Transverse colon (tissue), 4 donors: Measurements from ENCODE around the gene RAP1GDS1. TPM values are rescaled to one million over a fixed set of nuclear protein-coding genes. Genes with fewer than 3 reads are reported as not detected.

ENCODE experiments used
- DNase-seq: peaks from one replicate; pipeline ENCODE4 v3.0.0-alpha.2; 2019
- H3K27ac ChIP-seq, 4 donors: fragments of 200-600 bp; sonication (generic); 2 replicates each; pipeline ENCODE4 v1.5.1; 2016 to 2018; ENCODE audit warnings: inconsistent platforms in 4 of 4
- H3K27me3 ChIP-seq: fragments of 200-600 bp; sonication (generic); 2 replicates; pipeline ENCODE4 v1.5.1; 2017; ENCODE audit warnings: inconsistent platforms
- H3K36me3 ChIP-seq, 4 donors: fragments of 200-600 bp; sonication (generic); 2 replicates each; pipeline ENCODE4 v1.5.1; 2017 to 2019; ENCODE audit warnings: inconsistent platforms in 4 of 4
- H3K4me1 ChIP-seq, 4 donors: fragments of 200-600 bp; sonication (generic); 2 replicates each; pipeline ENCODE4 v1.5.1; 2017 to 2020; ENCODE audit warnings: inconsistent platforms in 4 of 4
- H3K4me3 ChIP-seq, 4 donors: fragments of 200-600 bp; sonication (generic); 1 replicate in 1 of 4; 2 replicates in 3 of 4; pipeline versions ENCODE4 v1.5.1 to v1.6.1; 2017 to 2019; ENCODE audit warnings: inconsistent platforms in 4 of 4
- H3K9me3 ChIP-seq, 2 donors: fragments of 200-600 bp; sonication (generic); 2 replicates each; pipeline ENCODE4 v1.5.1; 2017 to 2019; ENCODE audit warnings: inconsistent platforms in 2 of 2
- CTCF ChIP-seq, 5 experiments: fragments of 200-600 bp in 3 of 5; fragments of 450-650 bp in 2 of 5; sonication (generic) in 3 of 5; IDR thresholded peaks; 1 replicate in 2 of 5; 2 replicates in 3 of 5; pipeline ENCODE4 v1.5.1; 2016 to 2017; ENCODE audit warnings: antibody characterized with exemption in 5 of 5, inconsistent platforms in 3 of 5, mild to moderate bottlenecking in 2 of 5, moderate library complexity in 1 of 5
- EP300 ChIP-seq: sonication (generic); formaldehyde crosslinking; IDR thresholded peaks from one replicate; pipeline ENCODE4 v1.6.1; 2017; ENCODE audit warnings: antibody characterized with exemption, low read depth
- POLR2A ChIP-seq: fragments of 450-650 bp; IDR thresholded peaks from one replicate; pipeline ENCODE4 v1.6.1; 2016; ENCODE audit warnings: antibody characterized with exemption, mild to moderate bottlenecking, moderate library complexity
- POLR2AphosphoS5 ChIP-seq, 3 donors: sonication (generic); formaldehyde crosslinking; IDR thresholded peaks; one replicate each; pipeline ENCODE4 v1.6.1; 2016; ENCODE audit warnings: antibody characterized with exemption in 3 of 3
- WGBS, 2 donors: methylation state at CpG; one replicate each; pipeline ENCODE4 v1.1.5; 2018; ENCODE audit warnings: low coverage in 1 of 2; 5-methylcytosine and 5-hydroxymethylcytosine counted together
- in situ Hi-C, 4 donors: fragments of 200-750 bp; cut with MboI; loops; one replicate each; pipeline versions ENCODE4 v1.15.0 to v1.15.1; 2017; ENCODE audit warnings: low sequenced_read_pairs in 3 of 4, low pct_ligation_motif_present in 1 of 4, low pct_unique_long_range_greater_than_20kb in 1 of 4
- intact Hi-C: fragments of 100-400 bp; cut with DNase I; formaldehyde crosslinking; loops from one replicate; pipeline ENCODE4 v1.15.1; 2023; ENCODE audit warnings: low total_unique reads
- total RNA-seq, 4 donors: library from RNA; depleted of rRNA; stranded (reverse); fragments of >200 nt; gene quantifications; one replicate each; pipeline ENCODE4 v1.1.0, GENCODE V29; 2016

RAP1GDS1 gene
- total RNA-seq, 4 donors from 2014 or later = 6.7 to 44.3 (median 34.2) TPM

- intact Hi-C loops (no loop called here), in situ Hi-C loops (no loop called here)
- Histone ChIP-seq H3K36me3 (no peaks in the 10 kb centered on the region), H3K27ac (no peak overlapping the region), H3K9me3 (no peaks in the 10 kb centered on the region), H3K27me3 (no peaks in the 10 kb centered on the region), H3K4me3 (no peak overlapping the region), H3K4me1 (no peaks in the 10 kb centered on the region)
- TF ChIP-seq POLR2A = no peak
- no peak for TF ChIP-seq CTCF (IDR thresholded peaks at IDR 0.05)
- TF ChIP-seq EP300 = no peak
- no peak for TF ChIP-seq POLR2AphosphoS5 (IDR thresholded peaks at IDR 0.05)
- 91 to 96% methylated on average over 2 of the region's 2 CpGs for WGBS, 2 donors
- DNase-seq = no peak
Measured at GRCh38 chr4:98310867-98311266, 49.7 kb downstream of the RAP1GDS1 start.

GRCh38 chr4:98311656-98312055, 50.5 kb downstream of the RAP1GDS1 start:
- no peak for DNase-seq
- Histone ChIP-seq H3K4me3 (no peak overlapping the region), H3K4me1 (no peaks in the 10 kb centered on the region), H3K36me3 (no peaks in the 10 kb centered on the region), H3K27ac (no peak overlapping the region), H3K27me3 (no peaks in the 10 kb centered on the region), H3K9me3 (no peaks in the 10 kb centered on the region)
- in situ Hi-C loops (no loop called here), intact Hi-C loops (no loop called here)
- WGBS, 2 donors = 94 to 99% methylated on average over 3 to 4 of the region's 4 CpGs
- no peak for TF ChIP-seq POLR2AphosphoS5 (IDR thresholded peaks at IDR 0.05)
- no peak for TF ChIP-seq EP300
- TF ChIP-seq POLR2A = no peak
- TF ChIP-seq CTCF (IDR thresholded peaks at IDR 0.05) = no peak

GRCh38 chr4:98314791-98315565, 53.8 kb downstream of the RAP1GDS1 start:
- intact Hi-C loops = no loop called here
- in situ Hi-C loops = no loop called here
- Histone ChIP-seq H3K36me3 (no peaks in the 10 kb centered on the region), H3K27ac (no peak overlapping the region), H3K9me3 (no peaks in the 10 kb centered on the region), H3K27me3 (no peaks in the 10 kb centered on the region), H3K4me1 (no peaks in the 10 kb centered on the region), H3K4me3 (no peak overlapping the region)
- no peak for DNase-seq
- TF ChIP-seq POLR2AphosphoS5 (IDR thresholded peaks at IDR 0.05) = no peak
- no peak for TF ChIP-seq POLR2A
- no peak for TF ChIP-seq EP300
- TF ChIP-seq CTCF (IDR thresholded peaks at IDR 0.05) = no peak
- 89 to 90% methylated on average over 3 of the region's 3 CpGs for WGBS, 2 donors

GRCh38 chr4:98318521-98318920, 57.3 kb downstream of the RAP1GDS1 start:
- Histone ChIP-seq H3K4me3 (no peak overlapping the region), H3K36me3 (no peaks in the 10 kb centered on the region), H3K27me3 (no peaks in the 10 kb centered on the region), H3K4me1 (no peaks in the 10 kb centered on the region), H3K9me3 (no peaks in the 10 kb centered on the region), H3K27ac (no peak overlapping the region)
- TF ChIP-seq POLR2A = no peak
- TF ChIP-seq EP300 = no peak
- no peak for TF ChIP-seq POLR2AphosphoS5 (IDR thresholded peaks at IDR 0.05)
- no peak for TF ChIP-seq CTCF (IDR thresholded peaks at IDR 0.05)
- intact Hi-C loops (no loop called here), in situ Hi-C loops (no loop called here)
- 96% methylated on average over 2 of the region's 2 CpGs; no CpG with 5 or more reads in 1 of the 2 donors for WGBS, 2 donors
- no peak for DNase-seq
